ENCODE results near the gene RHCG. TPM values are rescaled to one million over a fixed set of nuclear protein-coding genes. Genes with fewer than 3 reads are reported as not detected.

RHCG gene
- total and polyA plus RNA-seq, 2 of the 13 experiments (the other 11 are each of a cell fraction or from before 2014, with no cell fraction given), result not detected

DNA sequence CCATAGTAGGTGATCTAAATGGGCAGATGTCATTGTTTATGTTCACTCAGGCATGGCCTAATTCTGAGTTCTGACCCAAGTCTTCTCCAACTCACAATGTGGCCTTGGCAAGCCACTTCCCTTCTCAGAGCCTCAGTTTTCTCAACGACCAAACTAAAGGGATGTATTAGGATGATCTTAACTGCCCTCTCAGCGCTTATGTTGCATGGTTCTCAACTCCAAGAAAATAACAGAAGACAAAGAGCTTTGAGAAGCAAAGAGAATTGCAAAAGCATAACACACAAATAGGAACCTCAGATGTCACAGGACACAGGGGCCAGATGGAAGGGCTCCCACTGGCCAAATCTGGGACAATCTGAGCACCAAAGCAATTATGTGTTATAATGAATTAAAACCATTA lies 8.6 kb downstream of the RHCG start:
- DNase-seq (ENCODE audit: low spot score) (no peak), FAIRE-seq (no peak), ATAC-seq (no peak)
- intact Hi-C loops (cut with micrococcal nuclease; ENCODE audit: unreplicated experiment), result no loop called here
- H3K4me3 ChIP-seq (replicated peaks in 1 of 3; ENCODE audit: insufficient read depth in 1 of 3, low read depth in 2 of 3, low read length in 3 of 3), result no peak overlapping the region
- no peaks in the 10 kb centered on the region for H3K36me3 ChIP-seq (replicated peaks in 1 of 2; ENCODE audit: control insufficient read depth in 1 of 2, insufficient read depth in 2 of 2, low read length in 2 of 2)
- H3K79me2 ChIP-seq (ENCODE audit: insufficient read depth, low read length), result no peaks in the 10 kb centered on the region
- in situ Hi-C loops (cut with HindIII; ENCODE audit: extremely low pct_ligation_motif_present, low pct_unique_long_range_greater_than_20kb), result no loop called here
- no peak overlapping the region for H3K4me2 ChIP-seq (ENCODE audit: low read depth, low read length)
- no peak overlapping the region for H3K27ac ChIP-seq (ENCODE audit: extremely low read length, insufficient read depth, low read length)
- H2AFZ ChIP-seq (ENCODE audit: low read length), result no peak overlapping the region
- no peaks in the 10 kb centered on the region for H3K4me1 ChIP-seq (ENCODE audit: insufficient read depth, low read length)
- 0% methylated on average over 2 of the region's 2 CpGs for WGBS (ENCODE audit: low lambda C conversion rate)
- H3K27me3 ChIP-seq (ENCODE audit: control insufficient read depth in 1 of 2, insufficient read depth in 2 of 2, low read length in 2 of 2), result peaks cover 3 to 29% of the 10 kb centered on the region in 2 experiments; a peak in 3 of 5 replicates
- no TSS peak for BruUV-seq (replicated peaks)
- ChIA-PET POLR2A (no interaction called here), CTCF (ENCODE audit: low intra/inter-chr PET ratio, low total read pairs) (no interaction called here)
- no peak for TF ChIP-seq NFIC (IDR thresholded peaks at IDR 0.05; ENCODE audit: low read length)
- TF ChIP-seq XBP1 (CRISPR knock-in tag; IDR thresholded peaks at IDR 0.05), result no peak
- TF ChIP-seq ZNF280B (CRISPR knock-in tag; IDR thresholded peaks at IDR 0.05; ENCODE audit: borderline replicate concordance), result no peak
- no peak for TF ChIP-seq GATAD2A (CRISPR knock-in tag; IDR thresholded peaks at IDR 0.05)
- TF ChIP-seq, protein P1, sequence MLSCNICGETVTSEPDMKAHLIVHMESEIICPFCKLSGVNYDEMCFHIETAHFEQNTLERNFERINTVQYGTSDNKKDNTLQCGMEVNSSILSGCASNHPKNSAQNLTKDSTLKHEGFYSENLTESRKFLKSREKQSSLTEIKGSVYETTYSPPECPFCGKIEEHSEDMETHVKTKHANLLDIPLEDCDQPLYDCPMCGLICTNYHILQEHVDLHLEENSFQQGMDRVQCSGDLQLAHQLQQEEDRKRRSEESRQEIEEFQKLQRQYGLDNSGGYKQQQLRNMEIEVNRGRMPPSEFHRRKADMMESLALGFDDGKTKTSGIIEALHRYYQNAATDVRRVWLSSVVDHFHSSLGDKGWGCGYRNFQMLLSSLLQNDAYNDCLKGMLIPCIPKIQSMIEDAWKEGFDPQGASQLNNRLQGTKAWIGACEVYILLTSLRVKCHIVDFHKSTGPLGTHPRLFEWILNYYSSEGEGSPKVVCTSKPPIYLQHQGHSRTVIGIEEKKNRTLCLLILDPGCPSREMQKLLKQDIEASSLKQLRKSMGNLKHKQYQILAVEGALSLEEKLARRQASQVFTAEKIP (CRISPR knock-in tag; IDR thresholded peaks at IDR 0.05; ENCODE audit: borderline replicate concordance), result no peak
- TF ChIP-seq, protein P2, sequence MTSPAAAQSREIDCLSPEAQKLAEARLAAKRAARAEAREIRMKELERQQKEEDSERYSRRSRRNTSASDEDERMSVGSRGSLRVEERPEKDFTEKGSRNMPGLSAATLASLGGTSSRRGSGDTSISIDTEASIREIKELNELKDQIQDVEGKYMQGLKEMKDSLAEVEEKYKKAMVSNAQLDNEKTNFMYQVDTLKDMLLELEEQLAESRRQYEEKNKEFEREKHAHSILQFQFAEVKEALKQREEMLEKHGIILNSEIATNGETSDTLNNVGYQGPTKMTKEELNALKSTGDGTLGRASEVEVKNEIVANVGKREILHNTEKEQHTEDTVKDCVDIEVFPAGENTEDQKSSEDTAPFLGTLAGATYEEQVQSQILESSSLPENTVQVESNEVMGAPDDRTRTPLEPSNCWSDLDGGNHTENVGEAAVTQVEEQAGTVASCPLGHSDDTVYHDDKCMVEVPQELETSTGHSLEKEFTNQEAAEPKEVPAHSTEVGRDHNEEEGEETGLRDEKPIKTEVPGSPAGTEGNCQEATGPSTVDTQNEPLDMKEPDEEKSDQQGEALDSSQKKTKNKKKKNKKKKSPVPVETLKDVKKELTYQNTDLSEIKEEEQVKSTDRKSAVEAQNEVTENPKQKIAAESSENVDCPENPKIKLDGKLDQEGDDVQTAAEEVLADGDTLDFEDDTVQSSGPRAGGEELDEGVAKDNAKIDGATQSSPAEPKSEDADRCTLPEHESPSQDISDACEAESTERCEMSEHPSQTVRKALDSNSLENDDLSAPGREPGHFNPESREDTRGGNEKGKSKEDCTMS (CRISPR knock-in tag; conservative IDR thresholded peaks at IDR 0.05), result no peak
- TF ChIP-seq NCOR1 (IDR thresholded peaks at IDR 0.05; ENCODE audit: borderline replicate concordance, low read length), result no peak
- no peak for TF ChIP-seq EP300 (IDR thresholded peaks at IDR 0.05; ENCODE audit: low read depth in 2 of 2, low read length in 2 of 2)
- no peak for TF ChIP-seq EP300 (CRISPR knock-in tag; IDR thresholded peaks at IDR 0.05; ENCODE audit: borderline replicate concordance)
- TF ChIP-seq, protein P3, sequence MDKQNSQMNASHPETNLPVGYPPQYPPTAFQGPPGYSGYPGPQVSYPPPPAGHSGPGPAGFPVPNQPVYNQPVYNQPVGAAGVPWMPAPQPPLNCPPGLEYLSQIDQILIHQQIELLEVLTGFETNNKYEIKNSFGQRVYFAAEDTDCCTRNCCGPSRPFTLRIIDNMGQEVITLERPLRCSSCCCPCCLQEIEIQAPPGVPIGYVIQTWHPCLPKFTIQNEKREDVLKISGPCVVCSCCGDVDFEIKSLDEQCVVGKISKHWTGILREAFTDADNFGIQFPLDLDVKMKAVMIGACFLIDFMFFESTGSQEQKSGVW (CRISPR knock-in tag; IDR thresholded peaks at IDR 0.05; ENCODE audit: borderline replicate concordance), result no peak
- TF ChIP-seq HNRNPUL1 (IDR thresholded peaks at IDR 0.05; ENCODE audit: low read depth, low read length), result no peak
- TF ChIP-seq ZMYM3 (CRISPR knock-in tag; IDR thresholded peaks at IDR 0.05), result no peak
- no peak for TF ChIP-seq TCF7L2 (IDR thresholded peaks at IDR 0.05; ENCODE audit: low read depth, low read length)
- no peak for TF ChIP-seq ZMAT3 (CRISPR knock-in tag; conservative IDR thresholded peaks at IDR 0.05)
- no peak for TF ChIP-seq ZFP1 (CRISPR knock-in tag; IDR thresholded peaks at IDR 0.05)
- no peak for TF ChIP-seq CHD4 (IDR thresholded peaks at IDR 0.05; ENCODE audit: borderline replicate concordance, low read length)
- no peak for TF ChIP-seq PLRG1 (conservative IDR thresholded peaks at IDR 0.05)
- TF ChIP-seq ZBTB1 (CRISPR knock-in tag; IDR thresholded peaks at IDR 0.05; ENCODE audit: borderline replicate concordance), result no peak
- TF ChIP-seq ZIK1 (CRISPR knock-in tag; IDR thresholded peaks at IDR 0.05; ENCODE audit: borderline replicate concordance, low read depth), result no peak
- TF ChIP-seq FOXA3 (CRISPR knock-in tag; IDR thresholded peaks at IDR 0.05), result no peak
- H4K20me1 ChIP-seq (ENCODE audit: insufficient read depth, low read length), result no peaks in the 10 kb centered on the region
- no peak overlapping the region for H3K9ac ChIP-seq (ENCODE audit: insufficient read depth, low read depth, low read length)
- no peaks in the 10 kb centered on the region for H3K9me3 ChIP-seq (ENCODE audit: low read length)
